NCI-H1092 (cell line): Measurements from ENCODE around the gene CAMK1D.

ENCODE experiments used
- DNase-seq: peaks from one replicate; lab custom pipeline; 2025; lab: John Stamatoyannopoulos, UW

CAMK1D gene

DNA sequence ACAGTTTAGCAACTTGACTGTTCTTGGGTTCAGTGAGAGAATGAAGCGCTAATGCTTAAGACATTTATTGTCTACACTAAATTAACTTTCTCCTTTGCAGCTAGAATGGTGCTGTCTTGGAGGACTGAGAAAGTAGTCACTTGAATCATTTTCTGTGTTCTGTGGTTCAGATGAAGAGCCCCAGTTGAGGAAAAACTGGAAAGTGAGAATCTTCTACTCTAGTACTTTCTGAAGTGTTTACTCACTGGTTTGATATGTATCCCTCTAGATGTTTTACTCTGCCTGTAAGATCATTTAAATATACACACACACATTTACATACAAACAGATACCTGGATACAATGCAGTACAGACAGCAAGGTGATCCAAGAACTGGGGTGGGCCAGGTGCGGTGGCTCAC lies 308.1 kb downstream of the CAMK1D start:
- DNase-seq = no peak

- DNase-seq = no peak
Measured at GRCh38 chr10:12658526-12658925, 309.2 kb downstream of the CAMK1D start.

DNA sequence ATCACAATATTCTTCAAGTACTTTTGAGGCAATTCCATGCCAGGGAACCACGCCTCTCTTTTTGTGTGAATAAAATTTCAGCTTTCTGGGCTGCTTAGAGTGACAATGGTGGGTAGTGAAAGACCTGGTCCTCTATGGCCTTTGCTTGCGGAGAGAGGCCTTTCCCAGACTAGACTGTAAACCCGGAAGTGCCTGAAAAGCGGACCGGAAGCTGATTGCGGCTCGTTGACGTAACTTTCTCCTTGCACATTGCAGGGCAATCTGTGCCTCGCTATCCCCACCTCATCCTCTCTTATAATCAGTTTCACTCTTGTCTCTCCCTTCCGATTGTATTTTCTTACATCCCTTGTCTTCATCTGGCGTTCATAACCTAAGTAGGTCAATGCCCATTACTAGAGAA lies 310.4 kb downstream of the CAMK1D start:
- DNase-seq = no peak

DNA sequence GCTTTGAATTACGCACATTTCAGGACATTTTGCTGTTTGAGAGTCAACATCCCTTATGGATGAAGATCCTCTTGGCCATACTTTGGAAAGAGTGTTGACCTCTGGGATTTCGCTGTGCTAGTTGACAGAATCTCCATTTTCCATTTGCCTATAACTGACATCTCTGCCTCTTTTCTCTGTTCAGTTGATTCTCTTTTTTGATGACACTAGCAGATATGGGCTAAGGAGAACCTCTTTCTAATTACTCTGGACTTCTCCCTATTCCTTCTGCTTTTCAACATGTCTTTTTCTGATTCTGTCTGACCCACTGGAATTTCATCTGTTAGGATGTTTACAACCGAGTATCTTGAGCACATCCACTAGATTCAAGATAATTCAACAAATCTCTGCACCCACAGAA lies 311.5 kb downstream of the CAMK1D start:
- no peak for DNase-seq

- no peak for DNase-seq
Measured at GRCh38 chr10:12661671-12662070, 312.3 kb downstream of the CAMK1D start.

- no peak for DNase-seq
Measured at GRCh38 chr10:12663863-12664262, 314.5 kb downstream of the CAMK1D start.

DNA sequence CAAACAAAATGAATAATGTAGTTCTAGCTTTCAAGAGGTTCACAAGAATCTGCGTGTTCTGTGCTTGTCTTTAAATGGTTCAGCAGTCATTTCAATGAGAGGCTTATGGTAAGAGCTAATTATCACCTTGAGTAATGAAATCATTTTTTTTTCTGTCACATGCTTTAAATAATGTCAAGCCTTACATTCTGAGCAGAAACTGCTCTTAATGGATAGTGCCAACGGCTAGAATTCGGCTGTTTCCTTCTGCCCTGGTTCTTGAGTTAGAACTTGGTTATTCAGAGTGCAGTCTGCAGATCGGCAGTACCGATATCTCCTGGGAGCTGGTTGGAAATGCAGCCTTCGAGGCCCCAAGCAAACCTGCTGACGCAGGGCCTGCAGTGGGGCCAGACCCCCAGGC lies 316.2 kb downstream of the CAMK1D start:
- DNase-seq = no peak

DNA sequence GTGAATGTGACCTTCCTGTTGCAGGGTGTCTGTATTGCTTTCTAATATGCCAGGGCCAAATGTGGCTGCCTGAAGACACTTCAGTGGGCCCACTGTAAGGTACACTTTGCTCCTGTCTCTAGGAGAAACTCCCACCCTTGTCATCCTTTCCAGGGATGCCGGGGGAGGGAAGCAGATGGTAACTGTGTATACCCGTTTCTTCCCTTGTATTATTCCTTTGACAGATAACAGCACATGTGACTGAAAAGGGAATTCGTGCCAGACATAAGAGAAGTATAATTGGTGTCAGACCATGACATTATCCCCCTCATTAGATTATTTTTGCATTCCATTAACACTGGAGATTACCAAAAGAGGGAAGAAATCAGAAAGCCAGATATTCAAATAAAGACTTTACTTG lies 317.7 kb downstream of the CAMK1D start:
- DNase-seq = no peak

GRCh38 chr10:12668634-12669033 lies 319.3 kb downstream of the CAMK1D start:
- no peak for DNase-seq

- no peak for DNase-seq
Measured at GRCh38 chr10:12670004-12670403, 320.7 kb downstream of the CAMK1D start.

- DNase-seq = no peak
Measured at GRCh38 chr10:12675186-12675585, 325.8 kb downstream of the CAMK1D start.

- no peak for DNase-seq
Measured at GRCh38 chr10:12679636-12680035, 330.3 kb downstream of the CAMK1D start.

DNA sequence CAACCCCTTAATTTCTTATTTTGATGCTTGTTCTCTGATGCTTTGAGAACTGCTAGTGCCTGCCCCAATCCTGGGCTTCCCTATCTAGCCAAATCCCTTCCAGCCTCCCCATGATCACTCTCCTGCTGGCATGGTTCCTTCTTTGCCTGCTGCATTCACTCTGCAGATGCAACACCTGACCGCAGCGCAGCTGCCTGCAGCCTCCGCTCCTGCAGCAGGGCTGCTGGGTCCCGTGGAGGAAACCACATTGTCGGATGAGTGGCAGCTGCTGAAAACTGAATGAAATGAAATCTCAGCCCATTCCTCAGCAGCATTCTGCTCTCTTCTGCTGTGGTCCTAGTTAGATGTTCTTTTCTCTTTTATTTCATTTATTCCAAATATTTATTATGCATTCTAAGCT lies 331.9 kb downstream of the CAMK1D start:
- no peak for DNase-seq

GRCh38 chr10:12684784-12685183 lies 335.4 kb downstream of the CAMK1D start:
- DNase-seq = no peak

- no peak for DNase-seq
Measured at GRCh38 chr10:12685261-12686058, 336.1 kb downstream of the CAMK1D start.

- DNase-seq = no peak
Measured at GRCh38 chr10:12687996-12688395, 338.6 kb downstream of the CAMK1D start.

GRCh38 chr10:12689893-12690292 lies 340.5 kb downstream of the CAMK1D start:
- DNase-seq = no peak

DNA sequence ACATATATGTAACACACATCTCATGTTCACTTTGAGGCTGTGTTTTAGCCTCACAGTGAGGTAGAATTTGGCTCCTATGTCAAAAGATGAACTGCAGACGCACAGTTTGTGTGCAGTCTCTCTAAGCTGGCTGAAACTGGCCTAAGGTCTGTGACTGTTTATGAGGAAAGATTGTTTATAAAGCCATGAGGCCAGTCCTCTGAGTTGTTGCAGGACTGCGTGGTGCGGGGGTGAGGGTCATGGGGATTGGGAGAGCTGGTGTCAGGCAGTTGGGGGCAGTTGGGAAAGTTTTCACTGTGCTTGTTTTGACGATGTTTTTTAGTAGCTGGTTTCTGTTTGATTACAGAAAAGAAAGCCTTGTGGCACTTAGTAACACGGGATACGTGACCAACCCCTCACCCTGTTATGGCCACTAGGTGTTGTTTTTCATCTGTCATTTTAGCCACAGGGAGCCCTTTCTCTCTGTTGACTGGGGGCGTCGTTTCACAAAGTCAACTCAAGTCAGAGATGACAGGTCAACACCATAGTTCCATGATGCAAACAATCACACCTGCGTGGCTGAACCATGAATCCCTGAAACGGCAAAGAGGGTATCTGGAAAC lies 341.3 kb downstream of the CAMK1D start:
- DNase-seq = no peak

DNA sequence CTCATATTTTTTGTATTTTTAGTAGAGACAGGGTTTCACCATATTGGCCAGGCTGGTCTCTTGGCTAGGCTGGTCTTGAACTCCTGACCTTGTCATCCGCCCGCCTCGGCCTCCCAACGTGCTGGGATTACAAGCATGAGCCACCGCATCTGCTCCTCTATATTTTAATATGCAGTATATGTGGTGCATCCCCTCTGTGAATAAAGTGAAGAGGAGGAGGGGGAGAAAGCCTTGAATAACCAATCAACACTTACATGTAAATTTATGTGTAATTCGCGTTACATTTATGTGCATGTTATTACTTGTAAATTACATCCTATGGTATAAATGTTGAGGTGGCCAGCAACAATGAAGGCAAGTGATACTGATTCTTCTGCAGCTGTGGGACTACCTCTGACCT lies 342.2 kb downstream of the CAMK1D start:
- DNase-seq = no peak

DNA sequence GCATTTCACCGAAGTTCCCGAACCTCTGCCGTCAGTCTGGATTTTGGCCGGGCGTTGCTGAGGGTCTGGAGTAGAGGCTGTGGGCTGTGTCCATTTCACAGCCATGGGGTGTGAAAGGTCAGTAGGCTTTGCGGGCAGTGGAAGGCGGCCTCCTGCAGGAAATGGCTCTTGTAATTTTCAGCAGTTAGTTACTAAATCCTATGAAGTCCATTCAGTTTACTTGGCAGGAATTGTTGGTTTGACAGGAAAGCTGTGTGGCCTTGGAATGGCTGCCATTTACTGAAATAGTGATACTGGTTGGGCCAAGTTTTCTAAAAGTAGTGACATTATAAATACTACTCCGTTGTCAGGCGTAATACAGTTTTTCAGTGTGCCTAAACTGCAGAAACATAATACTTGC lies 348.4 kb downstream of the CAMK1D start:
- no peak for DNase-seq

DNA sequence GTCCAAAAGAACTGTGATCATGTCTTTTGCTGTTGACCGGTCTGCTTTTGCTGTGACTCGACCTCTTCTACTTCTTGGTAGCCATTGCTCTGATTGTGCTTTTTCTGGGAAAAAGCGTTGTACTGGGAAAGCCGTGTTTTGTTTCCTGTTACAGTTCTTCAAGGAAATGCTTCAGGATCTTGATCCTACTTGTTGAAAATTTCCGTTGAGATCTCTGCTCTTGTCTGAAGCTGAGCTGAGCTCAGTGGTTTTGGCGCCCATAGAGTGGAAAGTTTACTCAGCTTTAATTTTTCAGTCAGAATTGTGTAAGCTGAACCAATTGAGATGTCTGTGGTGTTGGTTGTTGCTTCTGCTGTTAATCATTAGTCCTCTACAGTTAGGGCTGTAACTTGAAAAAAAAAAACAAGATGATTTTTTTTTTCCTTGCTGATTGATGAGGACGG lies 349.9 kb downstream of the CAMK1D start:
- DNase-seq = no peak

GRCh38 chr10:12699781-12700556 lies 350.6 kb downstream of the CAMK1D start:
- DNase-seq = no peak

DNA sequence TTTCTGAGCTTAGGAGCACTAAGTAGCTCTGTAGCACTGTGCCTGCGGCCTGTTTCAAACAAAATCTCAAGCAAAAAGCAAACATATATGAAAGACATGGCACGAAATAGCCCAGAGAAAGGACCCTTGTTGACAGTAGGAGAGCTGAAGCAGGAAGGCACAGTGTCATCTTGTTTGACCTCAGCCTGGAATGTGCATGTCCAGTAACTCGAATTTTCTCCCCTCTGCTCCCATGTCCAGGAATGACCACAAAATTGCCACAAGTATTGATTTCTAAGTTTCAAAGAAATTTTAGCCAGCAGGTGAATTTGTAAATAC lies 351.2 kb downstream of the CAMK1D start:
- DNase-seq = no peak
